Endothelial cell (in vitro differentiated cells): Measurements from ENCODE around the gene PTPRN2. TPM values are rescaled to one million over a fixed set of nuclear protein-coding genes. Genes with fewer than 3 reads are reported as not detected.

Experiments
- DNase-seq: peaks from one replicate; pipeline ENCODE4 v3.0.0; 2021; ENCODE audit warnings: low spot score
- H3K27ac Mint-ChIP-seq: one replicate; pipeline ENCODE4 v1.8.0; 2021; ENCODE audit warnings: mixed read lengths, inconsistent platforms; ENCODE audit not compliant: unreplicated experiment
- H3K27me3 Mint-ChIP-seq: one replicate; pipeline ENCODE4 v1.8.0; 2021; ENCODE audit warnings: mild to moderate bottlenecking, moderate library complexity, mixed read lengths, inconsistent platforms; ENCODE audit not compliant: unreplicated experiment
- H3K36me3 Mint-ChIP-seq: one replicate; pipeline ENCODE4 v1.8.0; 2021; ENCODE audit warnings: mild to moderate bottlenecking, low read depth, mixed read lengths, inconsistent platforms; ENCODE audit not compliant: unreplicated experiment
- H3K4me1 Mint-ChIP-seq: one replicate; pipeline ENCODE4 v1.8.0; 2021; ENCODE audit warnings: mild to moderate bottlenecking, mixed read lengths, inconsistent platforms; ENCODE audit not compliant: unreplicated experiment
- H3K4me3 Mint-ChIP-seq: one replicate; pipeline ENCODE4 v1.8.0; 2021; ENCODE audit warnings: mild to moderate bottlenecking, mixed read lengths, inconsistent platforms; ENCODE audit not compliant: unreplicated experiment
- H3K9me3 Mint-ChIP-seq: one replicate; pipeline ENCODE4 v1.8.0; 2021; ENCODE audit warnings: mixed read lengths, inconsistent platforms; ENCODE audit not compliant: unreplicated experiment
- total RNA-seq: library from RNA; stranded (reverse); fragmentation: NEBNext Ultra II Directional; extraction: Animal tissue kit (Norgen Biotek cat#: 25700); gene quantifications from one replicate; pipeline ENCODE4 v1.2.1, GENCODE V29; 2021; ENCODE audit not compliant: unreplicated experiment
- TF ChIP-seq, protein P1 (sequence below): fragments of 200-600 bp; sonication (generic); IDR thresholded peaks from one replicate; pipeline ENCODE4 v1.5.0; 2021; ENCODE audit warnings: antibody characterized with exemption; ENCODE audit not compliant: unreplicated experiment

Gene PTPRN2
- total RNA-seq, 1 donor from 2014 or later = 0.18 TPM

DNA sequence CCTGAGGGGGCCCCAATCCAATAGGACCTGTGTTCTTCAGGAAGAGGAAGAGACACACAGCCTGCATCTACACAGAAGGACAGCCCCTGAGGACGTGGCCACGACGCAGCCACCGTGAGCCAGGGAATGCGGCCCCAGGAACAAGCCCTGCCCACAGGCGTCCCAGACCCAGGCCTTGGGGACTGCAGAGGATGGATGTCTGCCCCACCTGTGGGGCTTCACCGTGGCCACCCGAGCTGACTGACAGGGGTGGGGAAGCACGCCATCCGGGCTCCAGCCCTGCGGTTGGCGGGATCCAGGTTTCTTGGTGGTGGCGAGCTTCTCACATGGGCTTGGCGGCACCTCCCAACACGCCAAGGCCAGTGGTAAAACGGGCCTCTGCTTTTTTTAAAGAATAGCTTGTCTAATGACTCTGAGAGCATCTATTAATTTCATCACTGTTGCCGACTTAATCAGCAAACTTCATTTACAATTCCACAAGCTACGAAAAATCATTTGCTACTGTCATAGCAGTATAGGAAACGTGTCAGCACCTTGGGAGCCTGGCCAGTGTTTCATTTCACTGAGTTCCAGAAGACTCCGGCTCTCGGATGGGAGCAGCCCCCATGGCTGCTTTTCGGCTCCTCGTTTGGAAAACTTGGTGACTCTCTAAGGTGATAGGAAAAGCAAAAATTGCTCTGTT is 584.0 kb downstream of the PTPRN2 start:
- H3K36me3 Mint-ChIP-seq = peaks cover 6% of the 10 kb centered on the region
- no peak overlapping the region for H3K27ac Mint-ChIP-seq
- H3K4me1 Mint-ChIP-seq = no peaks in the 10 kb centered on the region
- H3K9me3 Mint-ChIP-seq = peaks cover 31% of the 10 kb centered on the region
- DNase-seq = no peak
- H3K4me3 Mint-ChIP-seq = no peak overlapping the region
- H3K27me3 Mint-ChIP-seq = peaks cover 9% of the 10 kb centered on the region
- TF ChIP-seq, protein P1, sequence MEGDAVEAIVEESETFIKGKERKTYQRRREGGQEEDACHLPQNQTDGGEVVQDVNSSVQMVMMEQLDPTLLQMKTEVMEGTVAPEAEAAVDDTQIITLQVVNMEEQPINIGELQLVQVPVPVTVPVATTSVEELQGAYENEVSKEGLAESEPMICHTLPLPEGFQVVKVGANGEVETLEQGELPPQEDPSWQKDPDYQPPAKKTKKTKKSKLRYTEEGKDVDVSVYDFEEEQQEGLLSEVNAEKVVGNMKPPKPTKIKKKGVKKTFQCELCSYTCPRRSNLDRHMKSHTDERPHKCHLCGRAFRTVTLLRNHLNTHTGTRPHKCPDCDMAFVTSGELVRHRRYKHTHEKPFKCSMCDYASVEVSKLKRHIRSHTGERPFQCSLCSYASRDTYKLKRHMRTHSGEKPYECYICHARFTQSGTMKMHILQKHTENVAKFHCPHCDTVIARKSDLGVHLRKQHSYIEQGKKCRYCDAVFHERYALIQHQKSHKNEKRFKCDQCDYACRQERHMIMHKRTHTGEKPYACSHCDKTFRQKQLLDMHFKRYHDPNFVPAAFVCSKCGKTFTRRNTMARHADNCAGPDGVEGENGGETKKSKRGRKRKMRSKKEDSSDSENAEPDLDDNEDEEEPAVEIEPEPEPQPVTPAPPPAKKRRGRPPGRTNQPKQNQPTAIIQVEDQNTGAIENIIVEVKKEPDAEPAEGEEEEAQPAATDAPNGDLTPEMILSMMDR = no peak

DNA sequence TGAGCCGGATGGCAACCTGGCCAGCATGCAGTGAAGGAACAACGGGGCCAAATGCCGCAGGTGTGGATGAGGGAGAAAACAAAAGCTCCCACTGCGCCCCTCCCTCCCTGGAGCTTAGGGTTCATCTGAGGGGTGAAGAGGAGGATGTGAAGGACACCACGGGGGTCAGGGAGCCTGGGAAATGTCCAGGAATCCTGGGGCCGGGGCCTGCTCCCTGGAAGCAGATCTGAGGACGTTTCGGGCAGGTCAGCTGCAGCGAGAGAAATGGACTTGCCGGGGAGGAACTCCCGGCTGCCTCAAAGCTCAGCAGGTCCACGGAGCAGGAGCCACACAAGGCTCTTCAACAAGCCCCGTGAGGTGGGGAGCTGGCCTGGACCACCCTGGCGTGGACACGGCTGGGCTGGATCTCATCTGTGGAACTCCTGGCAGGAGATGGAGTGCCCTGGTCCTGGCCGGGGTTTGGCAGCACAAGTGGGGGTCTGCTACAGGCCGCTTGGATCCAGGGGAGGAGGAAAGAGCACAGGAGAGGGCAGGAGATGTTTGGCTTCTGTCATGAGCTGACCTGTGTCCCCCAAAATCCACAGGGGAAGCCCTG is 585.0 kb downstream of the PTPRN2 start:
- DNase-seq = no peak
- TF ChIP-seq, protein P1 = no peak
- Mint-ChIP-seq H3K4me1 (no peaks in the 10 kb centered on the region), H3K4me3 (no peak overlapping the region), H3K9me3 (peaks cover 24% of the 10 kb centered on the region), H3K27me3 (peaks cover 8% of the 10 kb centered on the region), H3K36me3 (peaks cover 4% of the 10 kb centered on the region), H3K27ac (no peak overlapping the region)

DNA sequence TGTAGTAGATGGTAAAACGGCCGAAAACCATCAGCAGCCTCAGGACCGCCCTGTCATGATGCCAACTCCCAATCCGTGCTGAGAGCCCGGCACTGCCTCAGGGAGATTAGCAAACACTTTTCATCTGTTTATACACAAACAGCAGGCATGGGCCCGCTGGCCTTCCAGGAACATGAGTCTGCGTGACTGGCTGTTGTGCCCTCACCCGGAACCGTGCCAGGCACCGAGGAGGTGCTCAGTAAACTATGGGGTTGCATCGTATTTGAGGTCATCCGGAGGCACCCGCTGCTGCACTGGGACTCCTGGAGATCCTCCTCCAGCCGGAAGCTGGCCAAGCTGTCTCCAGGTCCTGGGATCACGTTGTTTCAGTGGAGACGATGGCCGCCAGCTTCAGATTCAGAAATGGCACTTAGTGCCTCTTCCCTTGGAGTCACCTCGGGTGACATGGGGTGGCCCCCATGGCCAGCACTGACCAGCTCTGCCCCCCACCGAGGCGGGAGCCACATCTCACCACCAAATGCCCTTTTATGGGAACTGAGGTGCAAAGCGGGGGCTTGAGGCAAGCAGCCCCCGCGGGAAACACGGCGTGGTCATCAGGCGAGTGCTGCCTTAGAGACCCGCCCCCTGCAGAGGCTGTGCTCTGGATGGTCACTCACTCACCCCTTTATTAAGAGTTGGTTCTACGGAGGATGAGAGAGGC is 585.9 kb downstream of the PTPRN2 start:
- TF ChIP-seq, protein P1 = no peak
- H3K4me1 Mint-ChIP-seq = no peaks in the 10 kb centered on the region
- H3K27me3 Mint-ChIP-seq = peaks cover 4% of the 10 kb centered on the region
- no peak for DNase-seq
- H3K4me3 Mint-ChIP-seq = no peak overlapping the region
- H3K36me3 Mint-ChIP-seq = peaks cover 4% of the 10 kb centered on the region
- peaks cover 21% of the 10 kb centered on the region for H3K9me3 Mint-ChIP-seq
- no peak overlapping the region for H3K27ac Mint-ChIP-seq

DNA sequence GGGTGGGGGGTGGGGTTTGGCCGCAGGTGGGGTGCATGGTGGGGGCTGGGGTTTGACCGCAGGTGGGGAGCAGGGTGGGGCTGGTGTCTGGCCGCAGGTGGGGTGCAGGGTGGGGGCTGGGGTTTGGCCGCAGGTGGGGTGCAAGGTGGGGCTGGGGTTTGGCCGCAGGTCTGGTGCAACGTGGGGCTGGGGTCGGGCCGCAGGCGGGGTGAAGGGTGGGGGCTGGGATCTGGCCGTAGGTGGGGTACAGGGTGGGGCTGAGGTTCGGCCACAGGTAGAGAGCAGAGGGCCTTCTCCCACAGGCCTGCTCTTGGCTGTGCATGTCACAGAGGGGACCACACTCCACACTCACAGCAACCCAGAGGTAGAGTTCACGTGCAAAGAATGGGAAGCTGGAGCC is 586.6 kb downstream of the PTPRN2 start:
- H3K4me3 Mint-ChIP-seq = no peak overlapping the region
- peaks cover 4% of the 10 kb centered on the region for H3K27me3 Mint-ChIP-seq
- no peak overlapping the region for H3K27ac Mint-ChIP-seq
- TF ChIP-seq, protein P1 = no peak
- H3K9me3 Mint-ChIP-seq = peaks cover 21% of the 10 kb centered on the region
- no peak for DNase-seq
- no peaks in the 10 kb centered on the region for H3K4me1 Mint-ChIP-seq
- H3K36me3 Mint-ChIP-seq = peaks cover 4% of the 10 kb centered on the region

DNA sequence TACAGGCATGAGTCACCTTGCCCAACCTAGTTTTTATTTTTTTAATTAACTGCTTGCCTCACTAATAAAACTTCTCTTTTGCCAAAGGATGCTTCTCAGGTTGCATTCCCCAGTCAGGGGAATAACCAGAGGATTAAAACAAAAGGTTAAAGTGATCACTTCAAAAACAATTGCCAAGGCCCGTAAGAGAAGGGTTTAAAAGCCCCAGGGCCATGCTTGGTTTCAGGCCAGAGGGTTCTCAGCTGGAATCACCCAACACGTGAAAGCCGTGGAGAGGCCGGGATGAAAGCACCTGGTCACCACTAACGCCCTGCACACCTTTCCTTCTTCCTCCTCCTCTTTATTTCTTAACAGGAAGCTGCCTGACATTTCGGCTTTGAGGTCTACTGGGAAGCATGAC is 587.5 kb downstream of the PTPRN2 start:
- TF ChIP-seq, protein P1 = no peak
- Mint-ChIP-seq H3K4me3 (no peak overlapping the region), H3K27ac (no peak overlapping the region), H3K4me1 (no peaks in the 10 kb centered on the region), H3K36me3 (peaks cover 9% of the 10 kb centered on the region), H3K9me3 (peaks cover 23% of the 10 kb centered on the region), H3K27me3 (peaks cover 3% of the 10 kb centered on the region)
- no peak for DNase-seq
